HG03280 (cell line): ENCODE results near the gene TSKU.

Experiments used
- ATAC-seq: cut with Tn5 transposase; IDR thresholded peaks from one replicate; pipeline ENCODE4 v1.9.1; 2021; ENCODE audit warnings: mild to moderate bottlenecking, moderate library complexity; ENCODE audit not compliant: unreplicated experiment

Gene TSKU

DNA sequence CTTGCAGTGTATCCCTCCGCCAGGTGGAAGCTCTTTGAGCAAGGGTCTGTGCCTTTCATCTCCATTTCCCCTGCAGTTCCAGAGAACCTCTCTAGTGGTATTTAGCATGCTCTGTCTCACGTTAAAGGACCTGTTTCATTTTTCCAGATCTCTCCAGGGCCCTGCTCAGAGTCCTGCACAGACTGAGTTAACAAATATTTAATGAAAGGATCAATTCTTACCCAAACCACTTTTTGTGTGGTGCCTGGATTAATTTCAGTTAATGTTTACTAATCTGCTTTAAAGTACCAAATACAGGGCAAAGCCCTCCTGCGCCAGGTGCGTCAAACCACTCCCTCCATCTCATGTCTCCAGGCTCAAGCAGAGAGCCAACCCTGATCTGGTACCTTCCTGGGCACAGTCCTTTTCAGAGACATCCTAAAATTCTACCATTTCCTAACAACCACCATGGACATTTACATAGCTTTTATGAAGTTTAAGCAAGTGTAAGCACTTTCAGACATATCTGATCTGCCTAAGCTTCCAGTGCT lies 58.8 kb downstream of the TSKU start:
- no peak for ATAC-seq

DNA sequence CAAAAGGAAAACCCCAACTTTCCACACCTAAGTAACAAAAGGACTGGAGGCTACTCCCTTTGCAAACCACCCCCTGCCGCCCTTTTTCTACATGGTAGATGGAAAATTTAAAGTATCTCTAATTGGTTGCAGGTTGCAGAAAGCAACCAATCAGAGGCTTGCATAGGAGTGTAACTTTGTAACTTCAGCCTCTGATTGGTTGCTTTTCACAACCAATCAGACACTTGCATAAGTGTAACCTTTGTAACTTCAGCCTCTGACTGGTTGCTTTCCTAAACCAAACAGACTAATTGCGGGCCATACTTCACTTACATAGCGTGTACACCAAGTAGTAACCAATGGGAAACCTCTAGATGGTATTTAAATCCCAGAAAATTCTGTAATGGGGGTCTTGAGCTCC lies 60.8 kb downstream of the TSKU start:
- ATAC-seq = no peak

DNA sequence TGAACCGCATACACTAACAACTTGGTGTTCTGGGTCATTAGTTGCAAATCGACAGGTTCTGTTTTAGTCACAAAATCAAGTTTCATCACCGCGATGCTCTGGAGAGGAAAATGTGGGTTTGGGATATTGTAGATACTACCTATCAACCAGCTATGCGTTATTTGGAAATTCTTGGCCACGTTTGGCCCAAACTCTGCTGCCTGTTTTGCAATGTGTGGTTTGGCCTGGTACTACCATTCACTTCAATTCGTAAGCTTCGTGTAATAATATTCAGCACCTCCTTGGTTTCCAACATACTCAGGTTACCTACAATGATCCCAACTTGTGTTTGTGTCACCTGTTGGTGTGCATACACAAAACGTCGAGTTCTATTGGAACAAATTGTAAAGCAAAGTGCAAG lies 61.4 kb downstream of the TSKU start:
- ATAC-seq = no peak

DNA sequence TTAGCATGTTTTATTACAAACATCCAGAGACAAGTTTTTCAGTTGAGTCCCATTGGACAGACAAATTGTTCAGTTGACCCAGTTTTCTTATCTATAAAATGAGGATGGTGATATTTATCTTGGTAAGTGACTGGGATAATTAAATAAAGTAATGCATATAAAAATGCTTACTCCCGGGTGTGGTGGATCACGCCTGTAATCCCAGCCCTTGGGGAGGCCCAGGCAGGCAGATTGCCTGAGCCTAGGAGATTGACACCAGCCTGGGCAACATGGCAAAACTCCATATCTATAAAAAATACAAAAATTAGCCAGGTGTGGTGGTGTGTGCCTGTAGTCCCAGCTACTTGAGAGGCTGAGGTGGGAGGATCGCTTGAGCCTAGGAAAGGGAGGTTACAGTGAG lies 61.9 kb downstream of the TSKU start:
- ATAC-seq = no peak

DNA sequence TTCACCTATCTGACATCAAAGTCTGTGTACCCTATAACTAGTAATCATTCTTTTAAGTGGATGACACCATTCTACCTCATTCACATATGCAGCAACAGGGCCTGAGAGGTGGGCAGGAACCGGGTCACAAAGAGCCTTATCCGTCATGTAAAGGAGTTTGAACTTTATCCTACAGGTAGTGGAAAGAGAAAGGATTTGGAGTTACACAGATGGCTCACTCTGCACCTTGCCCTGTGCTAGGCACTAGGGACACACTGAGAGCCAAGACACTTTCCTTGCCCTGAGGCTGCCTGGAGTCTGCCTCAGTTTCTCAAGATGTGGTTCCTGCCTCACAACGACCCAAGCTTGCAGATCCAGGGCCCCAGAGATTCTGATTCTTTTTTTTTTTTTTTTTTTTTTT lies 63.3 kb downstream of the TSKU start:
- ATAC-seq = no peak
